ENCODE results near the gene TRHDE. TPM values are rescaled to one million over a fixed set of nuclear protein-coding genes. Genes with fewer than 3 reads are reported as not detected.

Gene TRHDE
- polyA plus RNA-seq, 1 experiment, result 17.1 TPM

GRCh38 chr12:72234886-72235285 lies 37.3 kb upstream of the TRHDE start:
- TF ChIP-seq, protein P1, sequence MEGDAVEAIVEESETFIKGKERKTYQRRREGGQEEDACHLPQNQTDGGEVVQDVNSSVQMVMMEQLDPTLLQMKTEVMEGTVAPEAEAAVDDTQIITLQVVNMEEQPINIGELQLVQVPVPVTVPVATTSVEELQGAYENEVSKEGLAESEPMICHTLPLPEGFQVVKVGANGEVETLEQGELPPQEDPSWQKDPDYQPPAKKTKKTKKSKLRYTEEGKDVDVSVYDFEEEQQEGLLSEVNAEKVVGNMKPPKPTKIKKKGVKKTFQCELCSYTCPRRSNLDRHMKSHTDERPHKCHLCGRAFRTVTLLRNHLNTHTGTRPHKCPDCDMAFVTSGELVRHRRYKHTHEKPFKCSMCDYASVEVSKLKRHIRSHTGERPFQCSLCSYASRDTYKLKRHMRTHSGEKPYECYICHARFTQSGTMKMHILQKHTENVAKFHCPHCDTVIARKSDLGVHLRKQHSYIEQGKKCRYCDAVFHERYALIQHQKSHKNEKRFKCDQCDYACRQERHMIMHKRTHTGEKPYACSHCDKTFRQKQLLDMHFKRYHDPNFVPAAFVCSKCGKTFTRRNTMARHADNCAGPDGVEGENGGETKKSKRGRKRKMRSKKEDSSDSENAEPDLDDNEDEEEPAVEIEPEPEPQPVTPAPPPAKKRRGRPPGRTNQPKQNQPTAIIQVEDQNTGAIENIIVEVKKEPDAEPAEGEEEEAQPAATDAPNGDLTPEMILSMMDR (IDR thresholded peaks at IDR 0.05; ENCODE audit: insufficient read depth, low read depth, low read length), result no peak
- no peak overlapping the region for H3K4me3 ChIP-seq (ENCODE audit: low read depth, low read length)
- ChIA-PET CTCF (interaction anchor here (0.9 kb wide), 1 partner anchor 14 kb away, joined by 5 read pairs; no protein-coding TSS in a partner anchor), POLR2A (no interaction called here)
- no peaks in the 10 kb centered on the region for H3K27me3 ChIP-seq (ENCODE audit: control insufficient read depth, insufficient read depth, low read length)
- no peak for DNase-seq (ENCODE audit: low read depth)
- H3K36me3 ChIP-seq (ENCODE audit: control insufficient read depth, insufficient read depth, low read length), result no peaks in the 10 kb centered on the region

DNA sequence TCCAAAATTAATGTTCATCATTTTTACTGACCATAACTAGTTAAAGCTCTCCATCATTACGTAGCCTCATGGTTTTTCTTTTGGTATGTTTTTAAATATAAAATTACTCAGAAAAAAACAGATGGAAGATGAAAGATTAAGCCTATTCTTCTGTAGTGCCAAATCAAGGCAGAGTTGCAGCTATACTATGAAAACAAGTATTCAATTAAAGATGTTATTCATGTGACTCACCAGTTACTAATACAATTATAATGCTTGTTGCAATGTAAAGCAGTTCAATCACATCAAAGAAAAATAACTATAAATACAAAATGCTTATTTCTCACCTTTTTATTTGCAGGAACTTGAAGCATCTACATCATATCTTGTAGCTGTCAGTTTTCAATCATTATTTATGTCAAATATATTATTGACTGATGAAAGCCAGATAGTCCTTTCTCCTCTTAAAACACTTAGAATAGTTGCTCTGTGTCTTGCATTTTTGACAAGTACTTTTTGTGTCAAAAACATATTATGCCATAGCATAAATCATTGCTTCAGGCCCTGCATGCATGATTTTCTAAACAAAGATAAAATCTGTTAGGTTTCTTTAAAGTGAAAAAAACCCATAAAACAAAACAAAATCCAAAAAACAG lies 36.0 kb upstream of the TRHDE start:
- DNase-seq (ENCODE audit: low read depth), result no peak
- POLR2A ChIA-PET, result no interaction called here
- no peaks in the 10 kb centered on the region for H3K36me3 ChIP-seq (ENCODE audit: control insufficient read depth, insufficient read depth, low read length)

GRCh38 chr12:72241552-72241951 lies 30.6 kb upstream of the TRHDE start:
- no peak overlapping the region for H3K4me3 ChIP-seq (ENCODE audit: low read depth, low read length)
- ChIA-PET POLR2A (no interaction called here), CTCF (no interaction called here)
- H3K27me3 ChIP-seq (ENCODE audit: control insufficient read depth, insufficient read depth, low read length), result no peaks in the 10 kb centered on the region
- DNase-seq (ENCODE audit: low read depth), result no peak
- TF ChIP-seq, protein P1 (IDR thresholded peaks at IDR 0.05; ENCODE audit: insufficient read depth, low read depth, low read length), result no peak
- H3K36me3 ChIP-seq (ENCODE audit: control insufficient read depth, insufficient read depth, low read length), result no peaks in the 10 kb centered on the region

More for the DNA sequence above, 36.0 kb upstream of the TRHDE start:
- Histone ChIP-seq H3K27me3 (ENCODE audit: control insufficient read depth, insufficient read depth, low read length) (no peaks in the 10 kb centered on the region), H3K4me3 (ENCODE audit: low read depth, low read length) (no peak overlapping the region)
- CTCF ChIA-PET, result interaction anchor here (0.7 kb wide), 1 partner anchor 25 kb away, joined by 3 read pairs; no protein-coding TSS in a partner anchor
- TF ChIP-seq, protein P1 (IDR thresholded peaks at IDR 0.05; ENCODE audit: insufficient read depth, low read depth, low read length), result no peak

DNA sequence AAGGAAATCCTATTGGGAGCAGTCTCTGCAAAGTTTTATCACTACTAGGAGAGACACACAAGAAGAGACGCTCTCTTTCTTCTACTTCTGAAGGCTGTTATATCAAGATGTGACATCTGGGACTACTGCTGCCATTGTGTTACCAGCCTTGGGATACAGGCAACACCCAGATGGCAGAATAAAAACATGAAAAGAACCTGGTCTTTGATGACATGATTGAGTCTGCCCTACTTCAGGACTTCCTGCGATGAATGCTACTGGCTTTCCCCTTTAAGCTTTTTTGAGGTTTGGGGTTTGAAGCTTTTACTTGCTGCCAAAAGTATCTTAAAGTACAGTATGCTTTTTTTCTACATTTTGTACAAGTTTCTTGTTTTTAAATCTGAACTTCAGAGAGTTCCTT lies 29.2 kb upstream of the TRHDE start:
- no peaks in the 10 kb centered on the region for H3K27me3 ChIP-seq (ENCODE audit: control insufficient read depth, insufficient read depth, low read length)
- H3K36me3 ChIP-seq (ENCODE audit: control insufficient read depth, insufficient read depth, low read length), result no peaks in the 10 kb centered on the region
- TF ChIP-seq, protein P1 (IDR thresholded peaks at IDR 0.05; ENCODE audit: insufficient read depth, low read depth, low read length), result no peak
- DNase-seq (ENCODE audit: low read depth), result no peak
- H3K4me3 ChIP-seq (ENCODE audit: low read depth, low read length), result no peak overlapping the region
- CTCF ChIA-PET, result interaction anchor here (1.4 kb wide), 1 partner anchor 112 kb away, joined by 3 read pairs; no protein-coding TSS in a partner anchor
- POLR2A ChIA-PET, result no interaction called here

GRCh38 chr12:72246370-72246769 lies 25.8 kb upstream of the TRHDE start:
- TF ChIP-seq, protein P1 (IDR thresholded peaks at IDR 0.05; ENCODE audit: insufficient read depth, low read depth, low read length), result no peak
- no peak overlapping the region for H3K4me3 ChIP-seq (ENCODE audit: low read depth, low read length)
- ChIA-PET CTCF (no interaction called here), POLR2A (no interaction called here)
- no peak for DNase-seq (ENCODE audit: low read depth)
- H3K27me3 ChIP-seq (ENCODE audit: control insufficient read depth, insufficient read depth, low read length), result no peaks in the 10 kb centered on the region
- no peaks in the 10 kb centered on the region for H3K36me3 ChIP-seq (ENCODE audit: control insufficient read depth, insufficient read depth, low read length)

All from BJ (cell line).